Stimulated activated CD8-positive, alpha-beta memory T cell treated with anti-CD3 and anti-CD28 coated beads, Interleukin-7, amount 100 ng/mL, for 24 hours (primary cell): ENCODE measurements around the gene SMYD3.
"Not testable (repeated sequence)": the region's sequence is repeated elsewhere in the genome, so short reads cannot be mapped to it uniquely, and the experiment has no call there.

Source experiments
- DNase-seq: peaks from one replicate; pipeline ENCODE4 v3.0.0-alpha.2; 2020; ENCODE audit warnings: low read depth

Gene SMYD3

DNA sequence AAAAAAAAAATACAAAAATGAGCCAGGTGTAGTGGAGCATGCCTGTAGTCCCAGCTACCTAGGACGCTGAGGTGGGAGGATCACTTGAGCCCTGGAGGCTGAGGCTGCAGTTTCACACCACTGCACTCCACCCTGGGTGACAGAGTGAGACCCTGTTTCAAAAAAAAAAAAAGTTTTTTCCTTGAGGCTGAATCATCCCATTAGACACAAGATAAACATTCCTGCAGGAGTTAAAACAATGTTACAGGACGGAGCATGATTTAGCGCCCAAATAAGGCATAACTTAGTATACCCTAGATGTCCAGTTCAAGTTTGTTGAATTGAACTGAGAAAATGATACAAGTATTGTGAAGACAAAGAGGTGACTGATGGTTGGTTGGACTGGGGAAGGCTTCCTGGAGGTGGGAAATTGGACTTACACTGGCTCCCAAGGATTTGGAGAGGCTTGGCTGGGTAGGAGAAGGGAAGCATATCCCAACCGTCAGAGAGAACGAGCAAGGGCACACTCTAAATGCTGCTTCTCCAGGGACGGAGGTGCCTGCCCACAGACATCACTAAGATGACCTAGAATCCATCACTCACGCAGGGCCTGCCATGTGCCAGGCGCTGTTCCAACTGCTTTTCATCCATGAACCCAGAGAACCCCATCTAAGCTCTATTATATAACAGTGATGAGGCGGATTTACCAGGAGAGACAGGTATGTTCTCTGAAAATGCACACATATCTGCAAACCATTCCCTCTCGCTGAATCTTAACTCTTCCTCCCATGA is 741.7 kb downstream of the SMYD3 start:
- no peak for DNase-seq

DNA sequence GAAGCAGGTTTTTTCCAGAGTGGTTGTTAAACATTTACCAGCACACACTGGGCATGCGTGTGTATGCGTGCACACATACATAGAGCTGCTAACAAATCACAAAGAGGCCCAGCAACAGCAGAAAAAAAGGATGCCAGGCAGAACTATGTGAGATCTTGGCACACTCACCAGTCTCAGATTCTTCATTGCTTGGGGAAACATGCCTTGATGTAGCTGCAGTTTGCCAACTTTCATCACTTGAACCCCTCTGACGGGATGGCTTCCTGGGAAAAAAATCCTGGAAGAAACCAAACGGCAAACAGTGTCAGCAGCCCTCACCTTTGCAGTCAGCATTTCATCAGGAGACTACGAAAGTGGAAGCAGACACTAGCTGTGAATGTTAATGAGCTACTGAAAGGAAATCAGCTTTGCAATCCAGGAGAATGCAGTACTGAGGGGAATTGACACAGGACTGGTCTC is 743.2 kb downstream of the SMYD3 start:
- DNase-seq = no peak

GRCh38 chr1:245762396-245762910 is 744.6 kb downstream of the SMYD3 start:
- DNase-seq = no peak

- no peak for DNase-seq
These were observed 746.8 kb downstream of the SMYD3 start for GRCh38 chr1:245760301-245760700.

DNA sequence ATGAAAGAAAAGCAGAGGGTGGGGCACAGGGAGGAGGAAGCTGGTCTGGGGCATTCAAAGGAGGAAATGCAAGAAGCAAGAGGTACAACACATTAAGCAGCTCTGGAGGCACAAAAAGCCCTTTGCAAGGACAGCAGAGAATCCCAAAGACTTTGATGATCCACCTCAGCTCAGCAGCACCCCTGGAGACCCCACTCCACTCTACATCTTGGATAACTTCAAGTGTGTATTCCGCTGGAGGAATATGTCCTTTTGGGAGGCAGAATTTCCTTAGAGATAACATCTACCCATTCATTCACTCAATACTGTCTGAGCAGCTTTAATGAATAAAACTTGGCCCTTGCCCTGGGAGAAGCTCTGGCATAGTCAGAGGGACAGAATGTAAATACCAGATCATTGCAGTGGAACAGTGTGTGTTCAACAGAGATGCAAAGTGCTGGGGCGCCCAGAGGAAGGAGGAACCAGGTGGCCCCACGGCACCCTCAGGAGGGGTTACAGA is 752.6 kb downstream of the SMYD3 start:
- no peak for DNase-seq

DNA sequence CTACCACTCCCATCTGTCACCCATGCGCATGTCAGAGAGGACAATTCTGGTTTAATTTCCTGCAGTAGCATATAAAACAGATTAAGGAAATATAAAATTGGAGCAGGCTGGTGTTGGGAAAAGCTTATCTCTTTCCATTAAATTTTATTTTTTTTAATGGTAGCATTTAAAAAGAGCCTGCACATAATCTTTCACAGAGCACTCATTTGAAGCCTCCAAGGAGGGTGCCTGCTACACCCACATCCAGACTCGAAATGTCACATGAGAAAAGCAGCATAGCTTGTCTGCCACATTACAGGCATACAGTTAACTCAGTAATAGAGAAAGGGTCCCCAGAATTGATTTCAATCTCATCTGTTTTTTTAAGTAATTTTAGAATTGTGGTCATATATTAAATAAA is 753.3 kb downstream of the SMYD3 start:
- no peak for DNase-seq

DNA sequence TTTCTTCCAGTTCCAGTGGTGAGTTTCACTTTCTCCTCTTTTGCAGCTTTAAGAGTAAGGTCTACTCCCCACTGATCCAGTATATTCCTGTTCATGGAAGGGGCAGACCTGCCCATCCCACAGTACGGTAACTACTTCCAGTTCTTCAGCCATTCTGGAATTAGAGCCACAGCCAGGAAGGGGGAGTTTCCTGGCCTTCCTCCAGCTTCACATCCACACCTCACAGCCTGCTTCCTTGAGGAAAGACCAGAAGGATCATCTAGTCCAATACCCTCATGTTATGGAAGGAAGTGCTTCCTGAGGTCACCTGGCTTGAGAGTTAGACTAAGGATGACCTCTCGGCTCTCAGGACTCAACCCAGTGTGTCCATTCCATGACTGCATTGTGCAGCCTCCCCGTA is 754.5 kb downstream of the SMYD3 start:
- DNase-seq = no peak

- no peak for DNase-seq
These were observed 755.2 kb downstream of the SMYD3 start for GRCh38 chr1:245751726-245752470.

DNA sequence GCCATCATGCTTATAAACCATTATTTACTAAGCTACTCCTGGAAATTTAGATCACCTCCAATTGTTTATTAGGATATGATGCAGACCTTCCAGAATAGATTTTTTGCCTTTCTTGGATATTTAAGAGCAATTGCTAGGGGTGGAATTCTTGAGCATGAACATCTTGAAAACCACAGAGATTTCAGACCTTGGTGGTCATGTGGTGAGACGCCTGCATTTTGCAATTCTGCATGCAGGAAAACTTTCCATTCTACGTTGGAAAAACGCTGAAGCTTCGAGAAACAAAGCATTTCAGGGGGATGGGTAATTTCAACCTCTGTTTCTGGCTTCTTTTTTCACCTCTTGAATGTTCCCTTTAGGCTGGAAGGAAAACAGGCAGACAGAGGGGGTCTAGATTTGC is 756.0 kb downstream of the SMYD3 start:
- no peak for DNase-seq

- DNase-seq = no peak
These were observed 756.8 kb downstream of the SMYD3 start for GRCh38 chr1:245750261-245750660.

GRCh38 chr1:245749053-245749452 is 758.0 kb downstream of the SMYD3 start:
- DNase-seq = no peak

DNA sequence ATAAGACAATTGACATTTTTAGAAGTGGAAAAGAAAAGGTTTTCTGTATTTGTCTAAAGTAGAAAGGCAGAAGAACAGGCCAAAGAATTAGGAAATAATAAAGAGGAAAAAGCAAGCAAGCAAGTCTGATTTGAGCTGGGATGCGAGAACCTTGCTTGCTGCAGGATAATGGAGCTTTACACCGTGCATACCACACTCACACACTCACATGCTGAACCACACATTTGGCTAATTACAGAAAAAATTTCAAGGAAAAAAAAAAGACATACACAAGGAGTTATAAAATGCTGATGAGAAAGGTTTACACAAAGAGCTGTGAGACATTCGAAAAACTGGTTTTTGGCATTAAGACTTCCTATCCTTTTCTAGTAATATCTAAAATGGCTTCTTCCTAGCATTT is 758.4 kb downstream of the SMYD3 start:
- DNase-seq = no peak

DNA sequence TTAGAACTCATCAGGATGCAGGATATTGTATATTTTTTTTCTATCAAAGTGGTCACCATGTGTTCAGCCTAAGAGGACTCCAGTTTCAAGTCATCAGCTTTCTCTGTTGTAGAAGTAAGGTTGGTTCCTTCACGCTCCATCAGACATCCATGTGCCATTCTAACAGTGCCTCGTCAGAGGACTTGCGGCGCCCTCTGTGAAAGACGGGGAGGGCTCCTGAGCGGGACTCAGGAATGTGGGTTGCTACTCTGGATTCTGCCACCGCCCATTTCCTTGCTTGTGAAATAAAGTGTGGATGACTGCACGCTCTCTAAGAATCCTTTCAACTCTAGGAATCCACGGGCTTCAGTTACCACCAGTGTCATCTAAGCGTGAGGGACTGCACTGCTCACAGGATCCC is 758.8 kb downstream of the SMYD3 start:
- no peak for DNase-seq

DNA sequence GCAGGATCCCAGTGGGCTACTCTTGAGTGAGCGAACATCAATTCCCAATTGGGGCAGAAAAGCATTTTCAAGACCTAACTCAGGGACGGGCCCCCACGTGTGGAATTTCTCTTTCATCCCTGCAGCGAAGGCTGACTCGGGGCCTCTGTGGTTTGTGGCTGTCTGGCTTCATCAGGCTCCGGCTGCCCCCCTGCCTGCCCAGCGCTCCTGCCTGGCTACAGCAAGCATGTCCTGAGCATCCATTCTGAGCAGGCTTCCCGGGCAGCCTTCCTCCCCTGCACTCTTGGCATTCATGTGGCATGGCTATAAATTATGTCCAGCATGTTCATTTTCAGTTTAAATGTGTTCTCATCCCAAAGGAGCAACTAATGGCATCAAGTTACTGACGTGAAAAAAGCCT is 764.2 kb downstream of the SMYD3 start:
- DNase-seq = no peak

DNA sequence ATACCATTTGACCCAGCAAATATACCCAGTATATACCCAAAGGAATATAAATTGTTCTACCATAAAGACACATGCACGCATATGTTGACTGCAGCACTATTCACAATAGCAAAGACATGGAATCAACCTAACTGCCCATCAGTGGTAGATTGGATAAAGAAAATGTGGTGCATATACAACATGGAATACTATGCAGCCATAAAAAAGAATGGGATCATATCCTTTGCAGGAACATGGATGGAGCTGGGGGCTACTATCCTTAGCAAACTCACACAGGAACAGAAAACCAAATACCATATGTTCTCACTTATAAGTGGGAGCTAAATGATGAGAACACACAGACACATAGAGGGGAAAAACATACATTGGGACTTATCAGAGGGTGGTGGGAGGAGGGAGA is 766.7 kb downstream of the SMYD3 start:
- DNase-seq = not testable (repeated sequence)

GRCh38 chr1:245730801-245731200 is 776.3 kb downstream of the SMYD3 start:
- DNase-seq = no peak

- DNase-seq = not testable (repeated sequence)
These were observed 779.0 kb downstream of the SMYD3 start for GRCh38 chr1:245728035-245728434.

DNA sequence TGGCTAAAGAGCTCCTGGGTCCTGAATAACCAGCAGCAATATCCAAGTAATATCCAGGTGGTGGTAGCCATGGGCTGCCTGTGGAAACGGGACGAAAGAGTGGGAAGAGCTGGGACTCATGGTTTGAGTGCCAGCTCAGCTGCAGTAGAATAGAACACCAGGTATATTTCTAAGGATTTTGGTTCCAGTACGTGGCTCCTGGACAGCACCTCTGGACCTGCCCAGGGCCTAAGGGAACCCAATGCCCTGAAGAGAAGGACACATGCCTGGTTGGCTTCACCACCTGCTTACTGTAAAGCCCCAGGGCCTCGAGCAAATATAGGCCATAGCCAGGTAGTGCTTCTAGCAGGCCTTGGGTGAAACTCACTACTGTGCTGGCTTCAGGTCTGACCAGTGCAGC is 785.6 kb downstream of the SMYD3 start:
- DNase-seq = no peak

DNA sequence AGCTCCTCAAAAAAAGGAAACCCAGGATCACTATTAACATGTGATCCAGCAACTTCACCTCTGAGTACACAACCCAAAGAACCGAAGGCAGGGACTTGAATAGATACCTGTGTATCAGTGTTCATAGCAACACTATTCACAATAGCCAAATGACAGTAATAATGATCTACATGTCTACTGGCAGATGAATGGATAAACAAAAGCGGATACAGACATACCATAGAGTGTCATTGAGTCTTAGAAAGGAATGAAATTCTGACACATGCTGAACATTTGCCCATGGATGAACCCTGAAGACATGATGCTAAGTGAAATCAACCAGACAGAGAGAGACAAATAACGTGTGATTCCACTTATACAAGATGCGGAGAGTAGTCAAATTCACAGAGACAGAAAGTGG is 788.1 kb downstream of the SMYD3 start:
- DNase-seq = no peak

- DNase-seq = no peak
These were observed 789.0 kb downstream of the SMYD3 start for GRCh38 chr1:245718123-245718522.

- DNase-seq = no peak
These were observed 789.5 kb downstream of the SMYD3 start for GRCh38 chr1:245717611-245718010.

DNA sequence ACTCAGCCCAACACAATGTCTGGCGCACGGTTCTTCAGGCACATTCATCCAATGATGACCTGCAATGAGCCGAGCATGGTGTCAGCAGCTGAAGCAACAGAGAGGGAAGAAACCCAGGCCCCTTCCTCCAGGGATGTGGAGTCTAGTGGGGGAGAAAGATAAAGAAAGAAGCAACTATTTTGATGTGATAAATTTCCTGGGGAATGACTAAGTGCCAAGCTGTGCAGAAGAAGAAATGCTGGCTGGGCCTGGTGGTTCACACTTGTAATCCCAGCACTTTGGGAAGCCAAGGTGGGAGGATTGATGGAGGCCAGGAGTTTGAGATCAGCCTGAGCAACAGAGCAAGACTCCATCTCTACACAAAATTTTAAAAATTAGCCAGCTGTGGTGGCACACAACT is 790.5 kb downstream of the SMYD3 start:
- no peak for DNase-seq

DNA sequence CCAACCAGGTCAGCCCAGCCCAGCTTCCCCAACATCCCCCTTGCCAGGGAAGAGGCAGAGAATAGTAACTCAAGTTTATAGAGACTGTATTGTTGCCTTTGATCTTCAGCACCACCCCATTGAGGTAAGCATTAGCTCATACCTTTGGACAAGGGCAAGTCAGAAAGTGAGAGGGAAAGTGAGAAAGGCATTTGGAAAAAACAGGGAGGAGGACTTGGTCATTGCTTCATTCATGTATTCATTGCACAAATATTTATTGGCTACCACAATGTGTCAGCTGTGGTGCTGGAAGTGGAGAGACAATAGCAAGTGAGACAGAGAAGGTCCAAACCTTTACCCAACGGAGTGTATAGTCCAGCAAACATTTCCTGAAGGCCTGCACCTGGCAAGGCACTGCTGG is 791.1 kb downstream of the SMYD3 start:
- DNase-seq = no peak
